Measurements from ENCODE around the gene EEF1B2. TPM values are rescaled to one million over a fixed set of nuclear protein-coding genes. Genes with fewer than 3 reads are reported as not detected.
A peak's percentile ranks its signal among the peaks of the same experiment; 100 is the strongest.

Gene EEF1B2
- total and polyA plus RNA-seq, 2 of the 13 experiments (the other 11 are each of a cell fraction or from before 2014, with no cell fraction given), result 1,284 to 1,731 TPM

DNA sequence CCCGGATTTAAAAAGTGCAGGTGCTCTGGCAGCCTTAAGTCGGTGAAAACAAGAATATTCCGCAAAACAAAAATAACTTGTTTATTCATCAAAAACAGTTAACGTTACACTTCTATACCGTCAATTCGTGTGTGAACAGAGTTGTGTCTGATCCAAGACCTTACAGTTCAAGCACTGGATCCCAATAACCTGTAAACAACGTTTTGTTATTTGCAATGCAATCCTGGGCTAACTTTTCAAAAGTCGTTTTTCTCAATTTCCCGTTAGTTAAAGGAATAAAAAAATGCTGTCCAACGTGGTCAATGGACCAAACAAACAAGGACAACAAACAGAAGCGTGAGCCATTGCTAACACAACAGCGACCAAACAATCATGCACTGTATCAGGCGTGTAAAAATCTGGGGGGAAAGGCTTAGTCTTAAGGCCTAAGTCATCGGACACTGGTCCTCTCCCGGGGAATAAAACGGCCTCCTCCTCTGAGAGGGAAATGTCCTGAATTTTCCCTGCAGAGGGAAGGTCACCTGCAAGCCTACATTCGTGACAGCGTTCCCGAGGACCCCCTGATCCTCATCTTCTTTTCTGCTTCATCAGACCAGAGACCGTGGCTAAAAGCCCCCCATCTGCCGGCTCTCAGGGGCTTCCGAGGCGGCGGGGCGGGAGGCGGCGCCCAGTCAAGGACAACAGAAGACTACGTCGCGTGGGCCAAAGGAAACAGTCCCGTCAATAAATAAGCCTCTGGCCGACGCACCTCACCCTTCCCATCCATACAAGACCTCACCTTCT lies 941 bp upstream of the EEF1B2 start (continued):
- TF ChIP-seq HNF4A (CRISPR knock-in tag; IDR thresholded peaks at IDR 0.05) (no peak), ZNF850 (CRISPR knock-in tag; conservative IDR thresholded peaks at IDR 0.05) (no peak), ZMAT3 (CRISPR knock-in tag; conservative IDR thresholded peaks at IDR 0.05) (no peak), ZNF619 (CRISPR knock-in tag; IDR thresholded peaks at IDR 0.05) (no peak; the same call in 1 of the 2 replicates), MEIS1 (CRISPR knock-in tag; IDR thresholded peaks at IDR 0.05; ENCODE audit: borderline replicate concordance) (peak; percentile 20; the same call in 1 of the 2 replicates), ATF7 (IDR thresholded peaks at IDR 0.05) (no peak), ATF7 (CRISPR knock-in tag; IDR thresholded peaks at IDR 0.05) (no peak), TARDBP (CRISPR knock-in tag; IDR thresholded peaks at IDR 0.05) (no peak), NCOA1 (CRISPR knock-in tag; IDR thresholded peaks at IDR 0.05) (peak; percentile 32; the same call in 1 of the 2 replicates), MED1 (CRISPR knock-in tag; IDR thresholded peaks at IDR 0.05) (no peak), KDM3A (CRISPR knock-in tag; IDR thresholded peaks at IDR 0.05; ENCODE audit: low read depth) (no peak), ZNF234 (CRISPR knock-in tag; conservative IDR thresholded peaks at IDR 0.05) (no peak), HIVEP1 (CRISPR knock-in tag; IDR thresholded peaks at IDR 0.05) (0 out of 2 replicates have a peak, but pooled peaks have one; percentile 12), TMF1 (CRISPR knock-in tag; IDR thresholded peaks at IDR 0.05; ENCODE audit: low read depth) (no peak), ATAD3A (CRISPR knock-in tag; IDR thresholded peaks at IDR 0.05) (no peak), ZNF891 (CRISPR knock-in tag; IDR thresholded peaks at IDR 0.05) (peak; percentile 71; the same call in 1 of the 2 replicates), ZNF124 (CRISPR knock-in tag; IDR thresholded peaks at IDR 0.05) (no peak), BORCS8-MEF2B (CRISPR knock-in tag; IDR thresholded peaks at IDR 0.05) (no peak), PTBP1 (IDR thresholded peaks at IDR 0.05; ENCODE audit: low read depth, low read length, poor library complexity, severe bottlenecking) (no peak), DNMT1 (CRISPR knock-in tag; IDR thresholded peaks at IDR 0.05) (no peak; the same call in 1 of the 2 replicates), IRX3 (CRISPR knock-in tag; IDR thresholded peaks at IDR 0.05; ENCODE audit: borderline replicate concordance, low read depth) (no peak), ZBTB21 (CRISPR knock-in tag; IDR thresholded peaks at IDR 0.05) (no peak), MTA3 (CRISPR knock-in tag; IDR thresholded peaks at IDR 0.05) (no peak), MYC (CRISPR knock-in tag; IDR thresholded peaks at IDR 0.05; ENCODE audit: borderline replicate concordance) (0 out of 2 replicates have a peak, but pooled peaks have one; percentile 10), ZNF17 (CRISPR knock-in tag; IDR thresholded peaks at IDR 0.05) (no peak), ZNF570 (CRISPR knock-in tag; IDR thresholded peaks at IDR 0.05; ENCODE audit: borderline replicate concordance) (0 out of 2 replicates have a peak, but pooled peaks have one; percentile 87)
- TF ChIP-seq, protein P1, sequence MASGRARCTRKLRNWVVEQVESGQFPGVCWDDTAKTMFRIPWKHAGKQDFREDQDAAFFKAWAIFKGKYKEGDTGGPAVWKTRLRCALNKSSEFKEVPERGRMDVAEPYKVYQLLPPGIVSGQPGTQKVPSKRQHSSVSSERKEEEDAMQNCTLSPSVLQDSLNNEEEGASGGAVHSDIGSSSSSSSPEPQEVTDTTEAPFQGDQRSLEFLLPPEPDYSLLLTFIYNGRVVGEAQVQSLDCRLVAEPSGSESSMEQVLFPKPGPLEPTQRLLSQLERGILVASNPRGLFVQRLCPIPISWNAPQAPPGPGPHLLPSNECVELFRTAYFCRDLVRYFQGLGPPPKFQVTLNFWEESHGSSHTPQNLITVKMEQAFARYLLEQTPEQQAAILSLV (CRISPR knock-in tag; IDR thresholded peaks at IDR 0.05; ENCODE audit: borderline replicate concordance), result 0 out of 2 replicates have a peak, but pooled peaks have one; percentile 6
- TF ChIP-seq, protein P2, sequence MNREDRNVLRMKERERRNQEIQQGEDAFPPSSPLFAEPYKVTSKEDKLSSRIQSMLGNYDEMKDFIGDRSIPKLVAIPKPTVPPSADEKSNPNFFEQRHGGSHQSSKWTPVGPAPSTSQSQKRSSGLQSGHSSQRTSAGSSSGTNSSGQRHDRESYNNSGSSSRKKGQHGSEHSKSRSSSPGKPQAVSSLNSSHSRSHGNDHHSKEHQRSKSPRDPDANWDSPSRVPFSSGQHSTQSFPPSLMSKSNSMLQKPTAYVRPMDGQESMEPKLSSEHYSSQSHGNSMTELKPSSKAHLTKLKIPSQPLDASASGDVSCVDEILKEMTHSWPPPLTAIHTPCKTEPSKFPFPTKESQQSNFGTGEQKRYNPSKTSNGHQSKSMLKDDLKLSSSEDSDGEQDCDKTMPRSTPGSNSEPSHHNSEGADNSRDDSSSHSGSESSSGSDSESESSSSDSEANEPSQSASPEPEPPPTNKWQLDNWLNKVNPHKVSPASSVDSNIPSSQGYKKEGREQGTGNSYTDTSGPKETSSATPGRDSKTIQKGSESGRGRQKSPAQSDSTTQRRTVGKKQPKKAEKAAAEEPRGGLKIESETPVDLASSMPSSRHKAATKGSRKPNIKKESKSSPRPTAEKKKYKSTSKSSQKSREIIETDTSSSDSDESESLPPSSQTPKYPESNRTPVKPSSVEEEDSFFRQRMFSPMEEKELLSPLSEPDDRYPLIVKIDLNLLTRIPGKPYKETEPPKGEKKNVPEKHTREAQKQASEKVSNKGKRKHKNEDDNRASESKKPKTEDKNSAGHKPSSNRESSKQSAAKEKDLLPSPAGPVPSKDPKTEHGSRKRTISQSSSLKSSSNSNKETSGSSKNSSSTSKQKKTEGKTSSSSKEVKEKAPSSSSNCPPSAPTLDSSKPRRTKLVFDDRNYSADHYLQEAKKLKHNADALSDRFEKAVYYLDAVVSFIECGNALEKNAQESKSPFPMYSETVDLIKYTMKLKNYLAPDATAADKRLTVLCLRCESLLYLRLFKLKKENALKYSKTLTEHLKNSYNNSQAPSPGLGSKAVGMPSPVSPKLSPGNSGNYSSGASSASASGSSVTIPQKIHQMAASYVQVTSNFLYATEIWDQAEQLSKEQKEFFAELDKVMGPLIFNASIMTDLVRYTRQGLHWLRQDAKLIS (CRISPR knock-in tag; IDR thresholded peaks at IDR 0.05), result no peak
